Keratinocyte (primary cell): Measurements from ENCODE around the gene STX7. TPM values are rescaled to one million over a fixed set of nuclear protein-coding genes. Genes with fewer than 3 reads are reported as not detected.

ENCODE experiments used
- DNase-seq: peaks from one replicate; pipeline ENCODE4 v3.0.0-alpha.2; 2011; ENCODE audit warnings: low read depth, missing footprints, low spot score
- FAIRE-seq: peaks from 2 replicates; lab custom pipeline; 2011; peaks lifted over from hg19 to GRCh38; lab: Jason Lieb, UNC
- H2AFZ ChIP-seq: 2 replicates; pipeline ENCODE4 v1.6.0; 2012; ENCODE audit warnings: low read length, control low read depth, inconsistent platforms; ENCODE audit not compliant: control insufficient read depth
- H3K27ac ChIP-seq: 2 replicates; pipeline ENCODE4 v1.5.1; 2011; ENCODE audit warnings: low read length; ENCODE audit not compliant: control insufficient read depth, insufficient read depth
- H3K27me3 ChIP-seq: 3 replicates; pipeline ENCODE4 v1.6.0; 2011; ENCODE audit warnings: low read length; ENCODE audit not compliant: control insufficient read depth, insufficient read depth; ENCODE audit errors: extremely low read depth
- H3K36me3 ChIP-seq, 2 experiments: 2 replicates in 1 of 2; 3 replicates in 1 of 2; pipeline ENCODE4 v1.5.1; 2011; ENCODE audit warnings: low read length in 2 of 2, mild to moderate bottlenecking in 1 of 2; ENCODE audit not compliant: control insufficient read depth in 2 of 2, insufficient read depth in 2 of 2; ENCODE audit errors: extremely low read depth in 1 of 2
- H3K4me1 ChIP-seq: 3 replicates; pipeline ENCODE4 v1.5.1; 2011; ENCODE audit warnings: low read length; ENCODE audit not compliant: control insufficient read depth, insufficient read depth; ENCODE audit errors: extremely low read depth
- H3K4me2 ChIP-seq: 3 replicates; pipeline ENCODE4 v1.6.0; 2011; ENCODE audit warnings: low read depth, low read length; ENCODE audit not compliant: control insufficient read depth, insufficient read depth; ENCODE audit errors: extremely low read depth
- H3K4me3 ChIP-seq, 3 experiments: fragments of 200-600 bp in 1 of 3; sonication (generic) in 1 of 3; 2 replicates in 2 of 3; 3 replicates in 1 of 3; pipeline ENCODE4 v1.5.1; 2011 to 2016; ENCODE audit warnings: low read length in 3 of 3, mild to moderate bottlenecking in 3 of 3, control low read depth in 2 of 3, inconsistent platforms in 1 of 3, low read depth in 1 of 3, mixed read lengths in 1 of 3, mixed run types in 1 of 3, moderate library complexity in 1 of 3; ENCODE audit not compliant: control insufficient read depth in 2 of 3, insufficient read depth in 2 of 3; ENCODE audit errors: extremely low read depth in 1 of 3
- H3K79me2 ChIP-seq: 2 replicates; pipeline ENCODE4 v1.6.0; 2012; ENCODE audit warnings: low read length; ENCODE audit not compliant: control insufficient read depth, insufficient read depth
- H3K9ac ChIP-seq: 3 replicates; pipeline ENCODE4 v1.6.0; 2011; ENCODE audit warnings: low read length; ENCODE audit not compliant: control insufficient read depth, insufficient read depth; ENCODE audit errors: extremely low read depth
- H3K9me1 ChIP-seq: 3 replicates; pipeline ENCODE4 v1.6.0; 2011; ENCODE audit warnings: low read length; ENCODE audit not compliant: control insufficient read depth, insufficient read depth; ENCODE audit errors: extremely low read depth
- H3K9me3 ChIP-seq: 2 replicates; pipeline ENCODE4 v1.5.1; 2012; ENCODE audit warnings: low read depth, low read length; ENCODE audit not compliant: control insufficient read depth
- H4K20me1 ChIP-seq: 3 replicates; pipeline ENCODE4 v1.6.0; 2011; ENCODE audit warnings: low read length; ENCODE audit not compliant: control insufficient read depth, insufficient read depth; ENCODE audit errors: extremely low read depth
- CTCF ChIP-seq, 3 experiments: IDR thresholded peaks in 1 of 3; conservative IDR thresholded peaks in 1 of 3; optimal IDR thresholded peaks in 1 of 3; 2 replicates in 2 of 3; 3 replicates in 1 of 3; pipeline versions ENCODE3 to v1.5.1; 2011; ENCODE audit warnings: low read length in 3 of 3, mild to moderate bottlenecking in 3 of 3, moderate library complexity in 2 of 3, control low read depth in 1 of 3, inconsistent platforms in 1 of 3; ENCODE audit not compliant: insufficient read depth in 2 of 3; ENCODE audit errors: extremely low read depth in 1 of 3
- EZH2 ChIP-seq: IDR thresholded peaks from one replicate; pipeline ENCODE4 v1.6.1; 2012; ENCODE audit warnings: inconsistent platforms, mild to moderate bottlenecking, low read length, moderate library complexity
- dilution Hi-C: fragments of 300-500 bp; cut with MboI; formaldehyde crosslinking; loops from one replicate; pipeline ENCODE4 v1.7.0; 2020; ENCODE audit warnings: low sequenced_read_pairs; ENCODE audit not compliant: extremely low pct_ligation_motif_present
- polyA plus RNA-seq, 5 experiments: library from polyadenylated mRNA; depleted of rRNA in 3 of 5; stranded (reverse) in 3 of 5; stranded (forward) in 1 of 5; unstranded in 1 of 5; fragments of >200 nt; gene quantifications; 1 replicate in 1 of 5; 2 replicates in 3 of 5; 3 replicates in 1 of 5; pipeline versions ENCODE4 v1.2.1 to v1.2.3, GENCODE V29; 2011 to 2012; ENCODE audit warnings: missing spikeins in 2 of 5, low read depth in 1 of 5, low replicate concordance in 1 of 5

STX7 gene
- polyA plus RNA-seq, 1 donor (not counting 4 experiments of a cell fraction or from before 2014, with no cell fraction given) = 41.0 TPM

DNA sequence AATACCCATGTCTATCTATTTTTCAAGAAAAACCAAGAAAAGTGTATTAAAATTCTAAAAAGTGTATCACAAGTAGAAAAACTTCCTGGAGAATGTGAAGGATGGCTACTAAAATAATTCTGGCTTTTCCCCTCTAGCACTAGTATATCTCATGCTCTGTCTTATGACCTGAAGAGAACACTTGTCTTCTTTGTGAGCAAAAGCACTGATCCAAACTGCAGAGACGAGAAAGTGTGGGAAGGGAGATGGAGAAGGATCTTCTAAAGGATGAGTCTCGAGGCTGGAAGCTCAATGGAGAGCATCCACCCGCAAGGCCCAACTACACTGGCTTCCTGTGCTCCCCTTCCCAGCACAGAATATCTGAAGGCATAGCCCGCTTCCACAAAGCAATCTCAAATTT, 23.5 kb downstream of the STX7 start:
- Histone ChIP-seq H2AFZ (no peak overlapping the region), H3K4me1 (no peaks in the 10 kb centered on the region), H3K9me1 (no peaks in the 10 kb centered on the region), H4K20me1 (peaks cover 2% of the 10 kb centered on the region), H3K4me2 (no peak overlapping the region), H3K27ac (no peak overlapping the region), H3K27me3 (no peaks in the 10 kb centered on the region), H3K9ac (no peak overlapping the region), H3K36me3 (peaks cover 0 to 2% of the 10 kb centered on the region in 2 experiments), H3K4me3 (no peak overlapping the region), H3K79me2 (peaks cover 40% of the 10 kb centered on the region), H3K9me3 (no peaks in the 10 kb centered on the region)
- DNase-seq (no peak), FAIRE-seq (no peak)
- TF ChIP-seq EZH2 (no peak), CTCF (optimal IDR thresholded peaks at IDR 0.05 in 1 of 3, IDR thresholded peaks at IDR 0.05 in 1 of 3, conservative IDR thresholded peaks at IDR 0.05 in 1 of 3; ENCODE audit: extremely low read depth in 1 of 3, insufficient read depth in 2 of 3, low read length in 3 of 3) (no peak)
- dilution Hi-C loops = no loop called here

GRCh38 chr6:132487762-132488161, 25.2 kb downstream of the STX7 start:
- FAIRE-seq = no peak
- Histone ChIP-seq H2AFZ (no peak overlapping the region), H3K4me1 (no peaks in the 10 kb centered on the region), H4K20me1 (peaks cover 2% of the 10 kb centered on the region), H3K27me3 (no peaks in the 10 kb centered on the region), H3K4me2 (no peak overlapping the region), H3K9ac (no peak overlapping the region), H3K27ac (no peak overlapping the region), H3K9me1 (no peaks in the 10 kb centered on the region), H3K4me3 (no peak overlapping the region), H3K79me2 (peaks cover 36% of the 10 kb centered on the region), H3K9me3 (no peaks in the 10 kb centered on the region), H3K36me3 (peaks cover 0 to 2% of the 10 kb centered on the region in 2 experiments)
- dilution Hi-C loops = no loop called here
- TF ChIP-seq EZH2 (no peak), CTCF (optimal IDR thresholded peaks at IDR 0.05 in 1 of 3, IDR thresholded peaks at IDR 0.05 in 1 of 3, conservative IDR thresholded peaks at IDR 0.05 in 1 of 3; ENCODE audit: extremely low read depth in 1 of 3, insufficient read depth in 2 of 3, low read length in 3 of 3) (no peak)
- DNase-seq = no peak
